ENCODE results near the gene PLEKHO1.

DNA sequence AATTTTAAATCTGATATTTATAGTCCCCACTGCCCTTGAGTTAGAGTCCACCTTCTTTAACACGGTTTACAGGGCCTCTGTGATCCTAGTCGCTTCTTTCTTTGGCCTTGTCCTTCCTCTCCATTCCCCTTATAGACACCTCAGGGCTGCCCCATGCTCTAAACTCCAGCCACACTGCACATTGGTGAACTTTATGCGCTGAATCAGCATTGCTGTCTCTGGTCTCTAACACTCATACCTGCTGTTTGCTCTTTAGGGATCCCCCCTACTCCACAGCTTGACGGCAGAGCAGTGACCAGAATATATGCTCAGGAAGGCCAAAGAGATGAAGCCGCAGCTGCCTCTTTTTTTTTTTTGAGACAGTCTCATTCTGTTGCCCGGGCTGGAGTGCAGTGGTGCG lies 30.2 kb downstream of the PLEKHO1 start:
- TF ChIP-seq TAF1 (IDR thresholded peaks at IDR 0.05; ENCODE audit: low read depth) (no peak), TCF12 (IDR thresholded peaks at IDR 0.05; ENCODE audit: low read depth) (no peak), EP300 (IDR thresholded peaks at IDR 0.05; ENCODE audit: borderline replicate concordance) (no peak), YY1 (IDR thresholded peaks at IDR 0.05; ENCODE audit: low read depth) (no peak), CREB1 (IDR thresholded peaks at IDR 0.05; ENCODE audit: low read depth) (no peak), TEAD4 (IDR thresholded peaks at IDR 0.05) (no peak), RAD21 (IDR thresholded peaks at IDR 0.05; ENCODE audit: low read depth) (no peak), NFIC (IDR thresholded peaks at IDR 0.05) (no peak), CEBPB (IDR thresholded peaks at IDR 0.05) (no peak)
- TF ChIP-seq, protein P1, sequence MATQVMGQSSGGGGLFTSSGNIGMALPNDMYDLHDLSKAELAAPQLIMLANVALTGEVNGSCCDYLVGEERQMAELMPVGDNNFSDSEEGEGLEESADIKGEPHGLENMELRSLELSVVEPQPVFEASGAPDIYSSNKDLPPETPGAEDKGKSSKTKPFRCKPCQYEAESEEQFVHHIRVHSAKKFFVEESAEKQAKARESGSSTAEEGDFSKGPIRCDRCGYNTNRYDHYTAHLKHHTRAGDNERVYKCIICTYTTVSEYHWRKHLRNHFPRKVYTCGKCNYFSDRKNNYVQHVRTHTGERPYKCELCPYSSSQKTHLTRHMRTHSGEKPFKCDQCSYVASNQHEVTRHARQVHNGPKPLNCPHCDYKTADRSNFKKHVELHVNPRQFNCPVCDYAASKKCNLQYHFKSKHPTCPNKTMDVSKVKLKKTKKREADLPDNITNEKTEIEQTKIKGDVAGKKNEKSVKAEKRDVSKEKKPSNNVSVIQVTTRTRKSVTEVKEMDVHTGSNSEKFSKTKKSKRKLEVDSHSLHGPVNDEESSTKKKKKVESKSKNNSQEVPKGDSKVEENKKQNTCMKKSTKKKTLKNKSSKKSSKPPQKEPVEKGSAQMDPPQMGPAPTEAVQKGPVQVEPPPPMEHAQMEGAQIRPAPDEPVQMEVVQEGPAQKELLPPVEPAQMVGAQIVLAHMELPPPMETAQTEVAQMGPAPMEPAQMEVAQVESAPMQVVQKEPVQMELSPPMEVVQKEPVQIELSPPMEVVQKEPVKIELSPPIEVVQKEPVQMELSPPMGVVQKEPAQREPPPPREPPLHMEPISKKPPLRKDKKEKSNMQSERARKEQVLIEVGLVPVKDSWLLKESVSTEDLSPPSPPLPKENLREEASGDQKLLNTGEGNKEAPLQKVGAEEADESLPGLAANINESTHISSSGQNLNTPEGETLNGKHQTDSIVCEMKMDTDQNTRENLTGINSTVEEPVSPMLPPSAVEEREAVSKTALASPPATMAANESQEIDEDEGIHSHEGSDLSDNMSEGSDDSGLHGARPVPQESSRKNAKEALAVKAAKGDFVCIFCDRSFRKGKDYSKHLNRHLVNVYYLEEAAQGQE (IDR thresholded peaks at IDR 0.05; ENCODE audit: low read depth) = no peak
- TF ChIP-seq, protein P2, sequence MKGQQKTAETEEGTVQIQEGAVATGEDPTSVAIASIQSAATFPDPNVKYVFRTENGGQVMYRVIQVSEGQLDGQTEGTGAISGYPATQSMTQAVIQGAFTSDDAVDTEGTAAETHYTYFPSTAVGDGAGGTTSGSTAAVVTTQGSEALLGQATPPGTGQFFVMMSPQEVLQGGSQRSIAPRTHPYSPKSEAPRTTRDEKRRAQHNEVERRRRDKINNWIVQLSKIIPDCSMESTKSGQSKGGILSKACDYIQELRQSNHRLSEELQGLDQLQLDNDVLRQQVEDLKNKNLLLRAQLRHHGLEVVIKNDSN (IDR thresholded peaks at IDR 0.05) = no peak
- TF ChIP-seq, protein P3, sequence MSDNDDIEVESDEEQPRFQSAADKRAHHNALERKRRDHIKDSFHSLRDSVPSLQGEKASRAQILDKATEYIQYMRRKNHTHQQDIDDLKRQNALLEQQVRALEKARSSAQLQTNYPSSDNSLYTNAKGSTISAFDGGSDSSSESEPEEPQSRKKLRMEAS (IDR thresholded peaks at IDR 0.05) = no peak
